CD4-positive, CD25-positive, alpha-beta regulatory T cell (primary cell): Measurements from ENCODE around the gene FGF22. TPM values are rescaled to one million over a fixed set of nuclear protein-coding genes. Genes with fewer than 3 reads are reported as not detected.
A peak's percentile ranks its signal among the peaks of the same experiment; 100 is the strongest.

Source experiments
- ATAC-seq, 2 donors: fragments of 150-1000 bp; cut with Tn5 transposase; one replicate each; pipeline ENCODE4 v1.10.0; 2021; ENCODE audit warnings: low read depth in 2 of 2, moderate number of reproducible peaks in 2 of 2, moderate library complexity in 1 of 2
- DNase-seq, 3 donors: peaks; one replicate each; pipeline versions ENCODE4 v3.0.0 to v3.0.0-alpha.2; 2012 to 2022; ENCODE audit warnings: mixed read lengths in 1 of 3
- H3K27ac ChIP-seq: one replicate; pipeline ENCODE4 v1.7.0; 2013; ENCODE audit warnings: mild to moderate bottlenecking, low read length; ENCODE audit not compliant: insufficient read depth, poor library complexity, severe bottlenecking
- H3K27me3 ChIP-seq: one replicate; pipeline ENCODE4 v1.7.0; 2013; ENCODE audit warnings: low read length; ENCODE audit not compliant: control insufficient read depth, insufficient read depth
- H3K36me3 ChIP-seq: one replicate; pipeline ENCODE4 v1.7.0; 2013; ENCODE audit warnings: mild to moderate bottlenecking, low read length, moderate library complexity; ENCODE audit not compliant: control insufficient read depth, insufficient read depth
- H3K4me1 ChIP-seq: 2 replicates; pipeline ENCODE4 v1.7.0; 2013; ENCODE audit warnings: mild to moderate bottlenecking, low read length; ENCODE audit not compliant: insufficient read depth, control insufficient read depth, poor library complexity, severe bottlenecking
- H3K4me3 ChIP-seq: one replicate; pipeline ENCODE4 v1.7.0; 2013; ENCODE audit warnings: low read depth, mild to moderate bottlenecking, low read length, moderate library complexity
- H3K9me3 ChIP-seq, 2 experiments: 1 replicate in 1 of 2; 2 replicates in 1 of 2; pipeline ENCODE4 v1.7.0; 2013; ENCODE audit warnings: low read length in 2 of 2, mild to moderate bottlenecking in 1 of 2, moderate library complexity in 1 of 2; ENCODE audit not compliant: control insufficient read depth in 2 of 2
- H3K27ac Mint-ChIP-seq, 3 donors: one replicate each; pipeline ENCODE4 v1.8.0; 2020 to 2022; ENCODE audit warnings: mild to moderate bottlenecking in 3 of 3, mixed read lengths in 3 of 3, moderate library complexity in 2 of 3
- H3K27me3 Mint-ChIP-seq: one replicate; pipeline ENCODE4 v1.8.0; 2022; ENCODE audit warnings: mild to moderate bottlenecking, mixed read lengths
- H3K36me3 Mint-ChIP-seq: one replicate; pipeline ENCODE4 v1.8.0; 2020; ENCODE audit warnings: mixed read lengths
- H3K4me1 Mint-ChIP-seq, 4 donors: one replicate each; pipeline ENCODE4 v1.8.0; 2020 to 2022; ENCODE audit warnings: mixed read lengths in 4 of 4, mild to moderate bottlenecking in 1 of 4
- H3K4me3 Mint-ChIP-seq, 4 donors: one replicate each; pipeline ENCODE4 v1.8.0; 2020 to 2022; ENCODE audit warnings: mild to moderate bottlenecking in 4 of 4, mixed read lengths in 4 of 4, moderate library complexity in 3 of 4
- H3K9me3 Mint-ChIP-seq, 7 donors: one replicate each; pipeline ENCODE4 v1.8.0; 2020 to 2022; ENCODE audit warnings: mixed read lengths in 7 of 7, mild to moderate bottlenecking in 3 of 7, moderate library complexity in 2 of 7
- polyA plus RNA-seq, 4 donors: library from polyadenylated mRNA; unstranded; fragments of 300-500 nt; fragmentation: Illumina TruSeq; gene quantifications; one replicate each; pipeline ENCODE4 v1.2.3, GENCODE V29; 2021
- total RNA-seq: library from RNA; stranded (reverse); gene quantifications from one replicate; pipeline ENCODE4 v1.2.3, GENCODE V29; 2022

The FGF22 gene
- total and polyA plus RNA-seq, 5 donors from 2014 or later = 0.17 to 0.81 TPM; not detected in 3

DNA sequence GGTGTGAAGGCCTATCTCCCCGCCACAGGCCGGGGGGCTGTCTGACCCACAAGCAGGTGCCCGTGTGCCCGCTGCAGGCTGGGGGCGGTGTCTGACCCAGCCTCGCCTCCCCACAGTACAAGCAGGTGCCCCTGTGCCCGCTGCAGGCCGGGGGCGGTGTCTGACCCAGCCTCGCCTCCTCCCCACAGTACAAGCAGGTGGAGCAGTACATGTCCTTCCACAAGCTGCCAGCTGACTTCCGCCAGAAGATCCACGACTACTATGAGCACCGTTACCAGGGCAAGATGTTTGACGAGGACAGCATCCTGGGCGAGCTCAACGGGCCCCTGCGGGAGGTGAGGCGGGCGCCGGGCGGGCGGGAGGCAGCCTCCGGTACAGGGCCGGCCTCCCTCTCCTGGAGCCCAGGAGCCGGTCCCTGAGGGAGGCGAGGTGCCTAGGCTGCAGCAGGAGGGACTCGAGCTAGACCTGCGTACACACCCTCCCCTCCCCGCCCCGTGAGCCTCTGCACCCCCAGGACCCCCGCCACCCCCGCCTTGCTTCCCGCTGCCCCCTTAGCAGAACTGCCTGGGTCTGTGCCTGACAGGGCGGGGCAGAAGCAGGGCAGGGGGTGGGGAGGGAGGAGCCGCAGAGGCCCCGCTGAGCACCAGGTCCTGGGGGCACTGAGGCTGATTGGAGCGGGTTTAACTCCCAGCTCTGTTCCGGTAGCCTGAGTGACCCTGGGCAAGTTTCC is 29.4 kb upstream of the FGF22 start:
- H3K9me3 Mint-ChIP-seq = no peaks in the 10 kb centered on the region
- Histone ChIP-seq H3K36me3 (no peaks in the 10 kb centered on the region), H3K4me3 (peak overlapping the region; percentile 70), H3K9me3 (no peaks in the 10 kb centered on the region), H3K4me1 (peaks cover 32% of the 10 kb centered on the region), H3K27me3 (no peaks in the 10 kb centered on the region), H3K27ac (peak overlapping the region; percentile 69)
- peaks cover 10% of the 10 kb centered on the region for H3K27me3 Mint-ChIP-seq
- peak overlapping the region; percentile 84 to 98 (median 94) for H3K4me3 Mint-ChIP-seq
- H3K4me1 Mint-ChIP-seq = peaks cover 0 to 18% (median 8%) of the 10 kb centered on the region in 4 donors
- DNase-seq (peak in 2 of 3 donors; percentile 27 to 82), ATAC-seq (peak; percentile 66 to 71)
- no peaks in the 10 kb centered on the region for H3K36me3 Mint-ChIP-seq
- H3K27ac Mint-ChIP-seq = peak overlapping the region; percentile 32 to 94 (median 94)

DNA sequence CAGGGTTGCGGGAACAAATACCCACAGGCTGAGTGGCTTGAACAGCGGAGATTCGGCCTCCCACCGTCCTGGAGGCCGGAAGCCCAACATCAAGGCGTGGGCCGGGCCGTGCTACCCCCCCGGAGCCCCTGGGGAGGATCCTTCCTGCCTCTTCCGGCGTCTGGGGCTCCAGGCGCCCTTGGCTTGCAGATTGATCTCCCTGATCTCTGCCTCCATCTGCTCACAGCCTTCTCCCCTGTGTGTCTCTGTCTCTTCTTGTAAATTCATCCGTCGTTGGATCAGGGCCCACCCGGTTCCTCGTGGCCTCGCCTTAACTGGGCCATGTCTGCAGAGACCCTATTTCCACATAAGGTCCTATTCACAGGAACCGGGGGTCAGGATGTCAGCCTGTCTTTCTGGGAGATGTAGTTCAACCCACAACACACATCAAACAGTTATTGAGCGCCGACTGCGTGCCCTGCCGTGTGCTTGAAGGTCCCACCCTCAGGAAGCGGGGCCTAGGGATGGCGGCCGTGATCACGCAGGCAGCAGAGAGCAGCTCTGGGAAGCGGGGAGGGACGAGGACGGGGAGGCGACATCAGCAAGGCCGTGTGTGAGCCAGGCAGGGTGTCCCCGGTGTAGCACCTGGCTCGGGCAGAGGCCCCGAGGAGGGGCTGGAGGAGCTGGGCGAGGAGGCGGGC is 28.7 kb upstream of the FGF22 start:
- DNase-seq = peak; percentile 51 to 89 (median 55)
- Histone ChIP-seq H3K4me1 (peaks cover 35% of the 10 kb centered on the region), H3K27me3 (no peaks in the 10 kb centered on the region), H3K9me3 (no peaks in the 10 kb centered on the region), H3K36me3 (no peaks in the 10 kb centered on the region), H3K27ac (peak overlapping the region; percentile 69), H3K4me3 (peak overlapping the region; percentile 70)
- H3K36me3 Mint-ChIP-seq = peaks cover 3% of the 10 kb centered on the region
- H3K4me1 Mint-ChIP-seq = peaks cover 0 to 22% (median 11%) of the 10 kb centered on the region in 4 donors
- H3K9me3 Mint-ChIP-seq = peaks cover 0 to 2% (median 0%) of the 10 kb centered on the region in 7 donors
- ATAC-seq = peak; percentile 70 to 71
- peaks cover 14% of the 10 kb centered on the region for H3K27me3 Mint-ChIP-seq
- peak overlapping the region; percentile 32 to 94 (median 94) for H3K27ac Mint-ChIP-seq
- peak overlapping the region; percentile 84 to 98 (median 94) for H3K4me3 Mint-ChIP-seq

DNA sequence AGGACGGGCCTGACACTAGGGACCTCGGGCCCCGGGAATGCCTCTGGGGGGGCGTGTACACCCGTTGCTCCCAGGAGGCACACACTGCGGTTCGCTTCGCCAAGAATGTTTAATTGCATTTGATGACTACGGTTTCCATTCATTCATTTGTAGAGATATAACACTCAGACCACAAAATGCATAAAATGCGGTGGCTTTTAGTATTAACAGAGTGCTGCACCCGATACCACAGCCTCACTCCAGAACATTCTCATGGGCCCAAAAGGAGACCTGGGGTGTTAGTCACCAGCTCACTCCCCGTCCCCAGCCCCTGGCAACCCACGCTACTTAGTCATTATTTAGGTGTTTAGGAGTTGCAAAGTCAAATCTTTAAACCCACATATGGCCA is 28.2 kb upstream of the FGF22 start:
- Histone ChIP-seq H3K36me3 (no peaks in the 10 kb centered on the region), H3K27me3 (no peaks in the 10 kb centered on the region), H3K27ac (peak overlapping the region; percentile 69), H3K9me3 (no peaks in the 10 kb centered on the region), H3K4me3 (no peak overlapping the region), H3K4me1 (peaks cover 35% of the 10 kb centered on the region)
- H3K9me3 Mint-ChIP-seq = peaks cover 0 to 2% (median 0%) of the 10 kb centered on the region in 7 donors
- H3K27me3 Mint-ChIP-seq = peaks cover 14% of the 10 kb centered on the region
- H3K27ac Mint-ChIP-seq = peak overlapping the region in 1 of 3 donors; percentile 94
- ATAC-seq = no peak
- peak in 2 of 3 donors; percentile 7 to 39 for DNase-seq
- H3K4me1 Mint-ChIP-seq = peaks cover 0 to 22% (median 11%) of the 10 kb centered on the region in 4 donors
- peak overlapping the region; percentile 84 to 98 (median 94) for H3K4me3 Mint-ChIP-seq
- H3K36me3 Mint-ChIP-seq = peaks cover 3% of the 10 kb centered on the region

DNA sequence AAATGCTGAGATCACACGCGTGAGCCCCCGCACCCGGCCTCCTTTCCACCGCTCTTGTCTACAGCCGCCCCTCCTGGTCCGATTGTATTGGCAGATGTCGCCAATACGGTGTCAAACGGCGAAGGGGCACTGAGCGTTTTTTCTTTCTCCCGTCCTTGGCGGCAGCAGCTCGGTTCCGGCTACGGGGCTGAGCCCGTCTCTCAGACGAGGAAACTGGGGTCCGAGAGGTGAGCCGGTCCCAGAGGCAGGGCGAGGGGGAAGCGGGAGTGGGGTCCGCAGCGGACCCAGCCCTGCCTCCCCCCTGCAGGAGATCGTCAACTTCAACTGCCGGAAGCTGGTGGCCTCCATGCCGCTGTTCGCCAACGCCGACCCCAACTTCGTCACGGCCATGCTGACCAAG is 26.7 kb upstream of the FGF22 start:
- Histone ChIP-seq H3K27me3 (no peaks in the 10 kb centered on the region), H3K4me1 (peaks cover 35% of the 10 kb centered on the region), H3K9me3 (no peaks in the 10 kb centered on the region), H3K36me3 (peaks cover under 1% of the 10 kb centered on the region), H3K27ac (no peak overlapping the region), H3K4me3 (no peak overlapping the region)
- H3K4me1 Mint-ChIP-seq = peaks cover 0 to 22% (median 11%) of the 10 kb centered on the region in 4 donors
- DNase-seq (no peak), ATAC-seq (no peak)
- H3K4me3 Mint-ChIP-seq = peak overlapping the region in 1 of 4 donors; percentile 48
- H3K36me3 Mint-ChIP-seq = peaks cover 3% of the 10 kb centered on the region
- H3K27ac Mint-ChIP-seq = no peak overlapping the region
- H3K9me3 Mint-ChIP-seq = peaks cover 0 to 2% (median 0%) of the 10 kb centered on the region in 7 donors
- H3K27me3 Mint-ChIP-seq = peaks cover 14% of the 10 kb centered on the region

DNA sequence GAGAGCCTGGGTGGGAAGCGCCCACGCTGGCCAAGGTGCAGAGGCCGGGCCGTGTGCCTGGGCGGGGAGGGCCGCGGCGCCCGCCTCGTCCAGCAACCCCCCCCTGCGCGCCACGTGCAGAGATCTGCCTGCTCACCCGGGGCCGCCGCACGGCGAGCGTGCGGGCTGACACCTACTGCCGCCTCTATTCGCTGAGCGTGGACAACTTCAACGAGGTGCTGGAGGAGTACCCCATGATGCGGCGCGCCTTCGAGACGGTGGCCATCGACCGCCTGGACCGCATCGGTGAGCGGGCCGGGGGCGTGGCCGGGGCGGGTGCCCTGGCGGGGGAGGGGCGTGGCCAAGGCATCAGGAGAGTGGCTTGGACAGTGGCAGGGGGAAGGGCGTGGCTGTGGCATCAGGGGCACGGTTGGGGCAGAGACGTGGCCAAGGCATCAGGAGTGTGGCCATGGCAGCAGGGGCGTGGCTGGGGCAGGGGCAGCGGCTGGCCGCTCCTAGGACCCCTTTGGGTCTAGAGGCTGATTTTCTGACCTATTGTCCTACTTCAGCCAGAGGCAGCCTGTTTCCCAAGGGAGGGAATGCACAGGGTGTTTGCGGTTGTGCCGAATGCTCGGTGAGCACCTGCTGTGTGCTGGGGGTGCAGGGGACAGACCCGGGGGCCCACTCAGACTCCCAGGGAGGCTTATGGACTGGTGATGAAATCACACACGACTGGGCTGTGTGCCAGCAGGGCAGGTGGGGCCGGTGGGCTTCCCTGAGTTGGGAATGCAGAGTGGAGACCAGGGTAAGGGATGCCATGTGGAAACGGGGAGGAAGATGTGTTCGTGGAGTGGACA is 25.7 kb upstream of the FGF22 start:
- Histone ChIP-seq H3K4me1 (peaks cover 29% of the 10 kb centered on the region), H3K27me3 (no peaks in the 10 kb centered on the region), H3K4me3 (no peak overlapping the region), H3K9me3 (no peaks in the 10 kb centered on the region), H3K36me3 (peaks cover 4% of the 10 kb centered on the region), H3K27ac (no peak overlapping the region)
- Mint-ChIP-seq H3K27me3 (peaks cover 14% of the 10 kb centered on the region), H3K9me3 (peaks cover 0 to 2% (median 0%) of the 10 kb centered on the region in 7 donors), H3K27ac (no peak overlapping the region), H3K4me1 (peaks cover 0 to 22% (median 11%) of the 10 kb centered on the region in 4 donors), H3K36me3 (peaks cover 7% of the 10 kb centered on the region), H3K4me3 (no peak overlapping the region)
- ATAC-seq = no peak
- DNase-seq = no peak

DNA sequence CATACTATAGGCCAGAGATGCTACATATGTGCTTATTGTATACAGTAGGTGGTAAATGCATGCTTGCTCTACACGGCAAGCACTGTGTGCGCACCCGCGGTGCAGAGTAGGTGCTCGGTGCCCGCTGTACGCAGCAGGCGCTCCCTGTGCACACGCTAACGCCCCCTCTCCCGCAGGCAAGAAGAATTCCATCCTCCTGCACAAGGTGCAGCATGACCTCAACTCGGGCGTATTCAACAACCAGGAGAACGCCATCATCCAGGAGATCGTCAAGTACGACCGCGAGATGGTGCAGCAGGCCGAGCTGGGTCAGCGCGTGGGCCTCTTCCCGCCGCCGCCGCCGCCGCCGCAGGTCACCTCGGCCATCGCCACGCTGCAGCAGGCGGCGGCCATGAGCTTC is 24.1 kb upstream of the FGF22 start:
- Histone ChIP-seq H3K4me1 (peaks cover 16% of the 10 kb centered on the region), H3K36me3 (peaks cover 8% of the 10 kb centered on the region), H3K4me3 (no peak overlapping the region), H3K27ac (no peak overlapping the region), H3K9me3 (no peaks in the 10 kb centered on the region), H3K27me3 (no peaks in the 10 kb centered on the region)
- H3K4me3 Mint-ChIP-seq = peak overlapping the region; percentile 61 to 78 (median 66)
- peaks cover 14% of the 10 kb centered on the region for H3K27me3 Mint-ChIP-seq
- peaks cover 0 to 19% (median 11%) of the 10 kb centered on the region in 4 donors for H3K4me1 Mint-ChIP-seq
- peaks cover 8% of the 10 kb centered on the region for H3K36me3 Mint-ChIP-seq
- peaks cover 0 to 2% (median 0%) of the 10 kb centered on the region in 7 donors for H3K9me3 Mint-ChIP-seq
- H3K27ac Mint-ChIP-seq = no peak overlapping the region
- DNase-seq (no peak), ATAC-seq (no peak)

DNA sequence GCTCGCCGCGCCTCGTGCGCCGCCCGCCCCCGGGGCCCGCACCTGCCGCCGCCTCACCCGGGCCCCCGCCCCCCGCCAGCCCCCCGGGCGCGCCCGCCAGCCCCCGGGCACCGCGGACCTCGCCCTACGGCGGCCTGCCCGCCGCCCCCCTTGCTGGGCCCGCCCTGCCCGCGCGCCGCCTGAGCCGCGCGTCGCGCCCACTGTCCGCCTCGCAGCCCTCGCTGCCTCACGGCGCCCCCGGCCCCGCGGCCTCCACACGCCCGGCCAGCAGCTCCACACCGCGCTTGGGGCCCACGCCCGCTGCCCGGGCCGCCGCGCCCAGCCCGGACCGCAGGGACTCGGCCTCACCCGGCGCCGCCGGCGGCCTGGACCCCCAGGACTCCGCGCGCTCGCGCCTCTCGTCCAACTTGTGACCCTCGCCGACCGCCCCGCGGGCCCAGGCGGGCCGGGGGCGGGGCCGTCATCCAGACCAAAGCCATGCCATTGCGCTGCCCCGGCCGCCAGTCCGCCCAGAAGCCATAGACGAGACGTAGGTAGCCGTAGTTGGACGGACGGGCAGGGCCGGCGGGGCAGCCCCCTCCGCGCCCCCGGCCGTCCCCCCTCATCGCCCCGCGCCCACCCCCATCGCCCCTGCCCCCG is 23.5 kb upstream of the FGF22 start:
- Mint-ChIP-seq H3K4me1 (peaks cover 0 to 14% (median 7%) of the 10 kb centered on the region in 4 donors), H3K36me3 (peaks cover 8% of the 10 kb centered on the region), H3K27me3 (peaks cover 14% of the 10 kb centered on the region), H3K27ac (no peak overlapping the region), H3K9me3 (peaks cover 0 to 2% (median 0%) of the 10 kb centered on the region in 7 donors), H3K4me3 (no peak overlapping the region)
- Histone ChIP-seq H3K27me3 (no peaks in the 10 kb centered on the region), H3K4me1 (peaks cover 10% of the 10 kb centered on the region), H3K27ac (no peak overlapping the region), H3K36me3 (peaks cover 8% of the 10 kb centered on the region), H3K9me3 (no peaks in the 10 kb centered on the region), H3K4me3 (no peak overlapping the region)
- no peak for ATAC-seq
- no peak for DNase-seq
